DND-41 (cell line): ENCODE data around the gene KCNMA1.

Experiments
- ATAC-seq: fragments of 200-7000 bp; cut with Tn5 transposase; 3 replicates; pipeline ENCODE4 v1.9.1; 2021; ENCODE audit warnings: low read depth; ENCODE audit not compliant: insufficient read depth
- DNase-seq: peaks from one replicate; pipeline ENCODE4 v3.0.0-alpha.2; 2020
- H2AFZ ChIP-seq: 2 replicates; pipeline ENCODE4 v1.6.0; 2012; ENCODE audit warnings: low read depth, low read length
- H3K27ac ChIP-seq: 2 replicates; pipeline ENCODE4 v1.5.1; 2012; ENCODE audit warnings: low read length, inconsistent platforms
- H3K27me3 ChIP-seq: fragments of 200-600 bp; sonication (generic); 2 replicates; pipeline ENCODE4 v1.6.0; 2012; ENCODE audit warnings: low read length, mild to moderate bottlenecking, inconsistent platforms; ENCODE audit not compliant: insufficient read depth, poor library complexity
- H3K36me3 ChIP-seq: 2 replicates; pipeline ENCODE4 v1.5.1; 2012; ENCODE audit warnings: low read length, inconsistent platforms; ENCODE audit not compliant: insufficient read depth
- H3K4me1 ChIP-seq: 2 replicates; pipeline ENCODE4 v1.5.1; 2012; ENCODE audit warnings: mild to moderate bottlenecking, low read length; ENCODE audit not compliant: insufficient read depth
- H3K4me2 ChIP-seq: 2 replicates; pipeline ENCODE4 v1.6.0; 2012; ENCODE audit warnings: mild to moderate bottlenecking, moderate library complexity, low read length, inconsistent platforms; ENCODE audit not compliant: insufficient read depth
- H3K4me3 ChIP-seq, 2 experiments: fragments of 200-600 bp in 1 of 2; shearing (Covaris generic) in 1 of 2; 2 replicates each; pipeline ENCODE4 v1.5.1; 2012 to 2016; ENCODE audit warnings: inconsistent platforms in 2 of 2, low read length in 2 of 2, mild to moderate bottlenecking in 2 of 2, low read depth in 1 of 2, moderate library complexity in 1 of 2
- H3K79me2 ChIP-seq: 2 replicates; pipeline ENCODE4 v1.6.0; 2012; ENCODE audit warnings: low read length, inconsistent platforms; ENCODE audit not compliant: insufficient read depth
- H3K9ac ChIP-seq: 2 replicates; pipeline ENCODE4 v1.6.0; 2012; ENCODE audit warnings: low read depth, mild to moderate bottlenecking, inconsistent platforms, low read length, moderate library complexity
- H3K9me3 ChIP-seq: 2 replicates; pipeline ENCODE4 v1.5.1; 2012; ENCODE audit warnings: low read length, moderate library complexity, mild to moderate bottlenecking, inconsistent platforms; ENCODE audit not compliant: insufficient read depth, severe bottlenecking
- H4K20me1 ChIP-seq: 2 replicates; pipeline ENCODE4 v1.6.0; 2012; ENCODE audit warnings: low read length; ENCODE audit not compliant: insufficient read depth
- EZH2 ChIP-seq: IDR thresholded peaks from 3 replicates; pipeline ENCODE4 v1.6.1; 2012; ENCODE audit warnings: borderline replicate concordance, low read depth, mild to moderate bottlenecking, moderate library complexity, low read length, inconsistent platforms; ENCODE audit not compliant: severe bottlenecking
- TF ChIP-seq, protein P1 (sequence below): IDR thresholded peaks from 2 replicates; pipeline ENCODE4 v1.5.1; 2012; ENCODE audit warnings: borderline replicate concordance, low read length, moderate library complexity, mild to moderate bottlenecking; ENCODE audit not compliant: poor library complexity, severe bottlenecking; ENCODE audit errors: extremely low read depth

KCNMA1 gene

DNA sequence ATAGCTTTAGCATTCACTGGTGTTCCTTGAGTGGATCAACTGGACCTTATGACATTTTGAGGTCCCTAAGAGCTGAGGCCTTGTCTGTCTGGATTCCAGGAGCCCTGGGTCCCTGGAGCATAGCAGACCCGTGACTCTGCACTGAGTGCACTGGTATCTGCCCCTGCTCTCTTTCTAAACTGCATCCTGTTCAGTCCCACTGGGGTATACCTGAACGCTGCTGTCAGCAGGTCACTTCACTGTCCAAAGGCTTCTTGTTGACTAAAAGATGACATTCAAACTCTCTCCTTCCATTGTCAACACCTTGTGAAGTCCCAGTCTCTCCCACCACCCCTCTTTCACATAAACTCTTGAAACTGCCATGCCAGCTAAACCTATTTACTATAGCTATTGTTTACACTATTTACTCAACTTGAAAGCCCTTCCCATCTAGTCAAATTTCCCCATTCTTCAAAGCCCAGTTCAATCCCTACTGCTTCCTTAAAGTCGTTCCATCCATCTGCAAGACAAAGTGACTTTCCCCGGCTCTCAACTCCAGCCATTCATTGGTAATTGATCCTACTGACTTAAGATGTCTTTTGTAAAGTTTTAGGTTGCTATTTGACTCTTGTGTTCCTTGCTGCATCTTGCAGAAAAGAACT is 523.3 kb downstream of the KCNMA1 start:
- no peak overlapping the region for H2AFZ ChIP-seq
- no peaks in the 10 kb centered on the region for H3K9me3 ChIP-seq
- no peak overlapping the region for H3K4me2 ChIP-seq
- no peaks in the 10 kb centered on the region for H3K4me1 ChIP-seq
- H3K36me3 ChIP-seq, result no peaks in the 10 kb centered on the region
- no peaks in the 10 kb centered on the region for H4K20me1 ChIP-seq
- H3K27me3 ChIP-seq, result peaks cover 17% of the 10 kb centered on the region
- DNase-seq, result no peak
- no peak for ATAC-seq
- no peak overlapping the region for H3K9ac ChIP-seq
- H3K79me2 ChIP-seq, result no peaks in the 10 kb centered on the region
- H3K27ac ChIP-seq, result no peak overlapping the region
- TF ChIP-seq EZH2, result no peak
- TF ChIP-seq, protein P1, sequence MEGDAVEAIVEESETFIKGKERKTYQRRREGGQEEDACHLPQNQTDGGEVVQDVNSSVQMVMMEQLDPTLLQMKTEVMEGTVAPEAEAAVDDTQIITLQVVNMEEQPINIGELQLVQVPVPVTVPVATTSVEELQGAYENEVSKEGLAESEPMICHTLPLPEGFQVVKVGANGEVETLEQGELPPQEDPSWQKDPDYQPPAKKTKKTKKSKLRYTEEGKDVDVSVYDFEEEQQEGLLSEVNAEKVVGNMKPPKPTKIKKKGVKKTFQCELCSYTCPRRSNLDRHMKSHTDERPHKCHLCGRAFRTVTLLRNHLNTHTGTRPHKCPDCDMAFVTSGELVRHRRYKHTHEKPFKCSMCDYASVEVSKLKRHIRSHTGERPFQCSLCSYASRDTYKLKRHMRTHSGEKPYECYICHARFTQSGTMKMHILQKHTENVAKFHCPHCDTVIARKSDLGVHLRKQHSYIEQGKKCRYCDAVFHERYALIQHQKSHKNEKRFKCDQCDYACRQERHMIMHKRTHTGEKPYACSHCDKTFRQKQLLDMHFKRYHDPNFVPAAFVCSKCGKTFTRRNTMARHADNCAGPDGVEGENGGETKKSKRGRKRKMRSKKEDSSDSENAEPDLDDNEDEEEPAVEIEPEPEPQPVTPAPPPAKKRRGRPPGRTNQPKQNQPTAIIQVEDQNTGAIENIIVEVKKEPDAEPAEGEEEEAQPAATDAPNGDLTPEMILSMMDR, result no peak
- H3K4me3 ChIP-seq, result no peak overlapping the region

DNA sequence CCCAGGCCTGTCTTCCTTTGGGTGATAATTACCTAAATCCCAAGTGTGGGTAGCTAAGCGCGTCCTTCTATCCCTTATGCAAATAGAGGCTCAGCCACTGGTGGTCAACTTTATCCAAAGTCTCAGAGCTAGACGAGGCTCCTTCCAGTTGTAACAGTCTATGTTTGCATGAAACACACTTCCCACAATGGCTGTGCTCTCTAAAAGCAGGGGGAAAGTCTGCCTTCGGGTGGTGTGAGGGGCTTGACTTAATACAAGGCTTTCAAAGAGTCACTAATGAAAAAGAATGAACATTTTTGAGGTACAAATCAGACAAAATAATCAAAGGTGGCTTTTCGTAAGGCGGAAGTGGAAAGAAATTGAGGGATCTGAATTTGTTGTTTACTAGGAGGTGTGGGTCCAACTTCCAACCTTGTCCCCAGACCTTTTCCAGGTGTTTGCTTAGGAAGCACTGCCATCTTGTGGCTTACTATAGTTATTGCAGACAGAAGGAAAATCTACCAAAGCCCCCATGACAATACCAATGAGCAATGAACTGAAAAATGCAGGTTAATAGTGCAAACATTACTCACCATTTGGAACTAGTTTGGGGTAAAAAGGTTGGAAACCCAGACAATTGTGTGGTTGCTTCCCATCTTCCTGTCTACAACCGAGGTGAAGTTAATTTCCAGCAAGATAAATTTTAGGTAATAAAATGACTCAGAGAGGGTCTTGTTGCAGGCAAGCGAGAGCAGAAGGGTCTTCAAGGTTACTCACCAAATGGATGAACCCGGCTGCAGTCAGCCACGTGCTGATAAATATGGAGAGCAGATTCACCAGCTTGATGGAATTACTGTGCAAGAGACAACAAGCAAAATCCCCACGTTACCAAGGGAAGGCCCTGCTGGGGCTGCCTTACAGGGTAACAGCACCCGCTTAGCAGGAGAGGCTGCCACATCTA is 525.7 kb downstream of the KCNMA1 start:
- DNase-seq (peak; percentile 26), ATAC-seq (peak; percentile 54; the same call in 1 of the 3 replicates)
- H3K4me3 ChIP-seq, result no peak overlapping the region
- no peaks in the 10 kb centered on the region for H3K4me1 ChIP-seq
- no peak overlapping the region for H3K9ac ChIP-seq
- peaks cover 14% of the 10 kb centered on the region for H3K27me3 ChIP-seq
- H3K79me2 ChIP-seq, result no peaks in the 10 kb centered on the region
- no peaks in the 10 kb centered on the region for H3K36me3 ChIP-seq
- TF ChIP-seq, protein P1, result peak; percentile 84
- TF ChIP-seq EZH2, result no peak
- no peak overlapping the region for H3K4me2 ChIP-seq
- no peaks in the 10 kb centered on the region for H4K20me1 ChIP-seq
- H3K9me3 ChIP-seq, result no peaks in the 10 kb centered on the region
- H3K27ac ChIP-seq, result no peak overlapping the region
- no peak overlapping the region for H2AFZ ChIP-seq

DNA sequence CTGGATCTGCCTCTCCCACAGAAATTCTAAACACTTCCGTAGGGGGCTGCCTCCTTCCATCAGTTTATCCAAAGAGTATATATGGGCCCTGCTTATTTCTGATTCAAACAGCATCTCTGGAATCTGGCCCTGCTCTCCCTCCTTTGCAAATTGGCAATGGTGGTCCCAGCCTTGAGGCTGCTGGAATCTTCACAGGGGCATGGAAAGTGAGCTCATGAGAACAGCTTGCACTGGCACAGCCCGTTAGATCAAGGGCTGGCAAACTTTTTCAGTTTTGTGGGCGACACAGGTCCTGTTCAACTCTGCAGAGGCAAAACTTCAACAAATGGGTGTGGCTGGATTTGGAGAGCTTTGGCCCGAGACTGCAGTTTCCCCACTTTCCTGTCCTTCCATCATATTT is 526.9 kb downstream of the KCNMA1 start:
- no peak overlapping the region for H3K9ac ChIP-seq
- no peaks in the 10 kb centered on the region for H3K9me3 ChIP-seq
- no peak overlapping the region for H3K27ac ChIP-seq
- ATAC-seq, result no peak
- no peaks in the 10 kb centered on the region for H4K20me1 ChIP-seq
- H3K36me3 ChIP-seq, result no peaks in the 10 kb centered on the region
- H3K27me3 ChIP-seq, result peaks cover 10% of the 10 kb centered on the region
- DNase-seq, result no peak
- H3K79me2 ChIP-seq, result no peaks in the 10 kb centered on the region
- H3K4me2 ChIP-seq, result no peak overlapping the region
- H3K4me1 ChIP-seq, result no peaks in the 10 kb centered on the region
- no peak overlapping the region for H2AFZ ChIP-seq
- no peak overlapping the region for H3K4me3 ChIP-seq
- TF ChIP-seq, protein P1, result no peak
- no peak for TF ChIP-seq EZH2
